Measurements from ENCODE around the gene CACFD1. TPM values are rescaled to one million over a fixed set of nuclear protein-coding genes. Genes with fewer than 3 reads are reported as not detected.

The CACFD1 gene
- total RNA-seq, 1 experiment from 2014 or later = 22.5 TPM

GRCh38 chr9:133493845-133494540, 34.2 kb downstream of the CACFD1 start:
- H3K4me3 Mint-ChIP-seq = no peak overlapping the region
- no peak for DNase-seq (ENCODE audit: low spot score)
- POLR2A ChIA-PET = no interaction called here
- no peak overlapping the region; the same call in 1 of the 2 replicates for H3K27ac Mint-ChIP-seq
- TF ChIP-seq ETV6 (CRISPR knock-in tag; IDR thresholded peaks at IDR 0.05) = no peak
- TF ChIP-seq, protein P1, sequence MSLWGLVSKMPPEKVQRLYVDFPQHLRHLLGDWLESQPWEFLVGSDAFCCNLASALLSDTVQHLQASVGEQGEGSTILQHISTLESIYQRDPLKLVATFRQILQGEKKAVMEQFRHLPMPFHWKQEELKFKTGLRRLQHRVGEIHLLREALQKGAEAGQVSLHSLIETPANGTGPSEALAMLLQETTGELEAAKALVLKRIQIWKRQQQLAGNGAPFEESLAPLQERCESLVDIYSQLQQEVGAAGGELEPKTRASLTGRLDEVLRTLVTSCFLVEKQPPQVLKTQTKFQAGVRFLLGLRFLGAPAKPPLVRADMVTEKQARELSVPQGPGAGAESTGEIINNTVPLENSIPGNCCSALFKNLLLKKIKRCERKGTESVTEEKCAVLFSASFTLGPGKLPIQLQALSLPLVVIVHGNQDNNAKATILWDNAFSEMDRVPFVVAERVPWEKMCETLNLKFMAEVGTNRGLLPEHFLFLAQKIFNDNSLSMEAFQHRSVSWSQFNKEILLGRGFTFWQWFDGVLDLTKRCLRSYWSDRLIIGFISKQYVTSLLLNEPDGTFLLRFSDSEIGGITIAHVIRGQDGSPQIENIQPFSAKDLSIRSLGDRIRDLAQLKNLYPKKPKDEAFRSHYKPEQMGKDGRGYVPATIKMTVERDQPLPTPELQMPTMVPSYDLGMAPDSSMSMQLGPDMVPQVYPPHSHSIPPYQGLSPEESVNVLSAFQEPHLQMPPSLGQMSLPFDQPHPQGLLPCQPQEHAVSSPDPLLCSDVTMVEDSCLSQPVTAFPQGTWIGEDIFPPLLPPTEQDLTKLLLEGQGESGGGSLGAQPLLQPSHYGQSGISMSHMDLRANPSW (CRISPR knock-in tag; conservative IDR thresholded peaks at IDR 0.05; ENCODE audit: low read depth) = no peak
- no peak for TF ChIP-seq NR3C1 (CRISPR knock-in tag; conservative IDR thresholded peaks at IDR 0.05; ENCODE audit: low read depth)
- TF ChIP-seq ZNF671 (CRISPR knock-in tag; IDR thresholded peaks at IDR 0.05) = no peak
- TF ChIP-seq SOX15 (CRISPR knock-in tag; IDR thresholded peaks at IDR 0.05) = no peak
- TF ChIP-seq EMX1 (CRISPR knock-in tag; IDR thresholded peaks at IDR 0.05) = no peak
- TF ChIP-seq ZNF396 (CRISPR knock-in tag; IDR thresholded peaks at IDR 0.05; ENCODE audit: borderline replicate concordance) = no peak
- TF ChIP-seq IRF1 (CRISPR knock-in tag; IDR thresholded peaks at IDR 0.05) = no peak
- TF ChIP-seq NR1H2 (CRISPR knock-in tag; IDR thresholded peaks at IDR 0.05) = no peak
- no peak for TF ChIP-seq IRF2 (CRISPR knock-in tag; IDR thresholded peaks at IDR 0.05; ENCODE audit: borderline replicate concordance, low read depth)
- no peak for TF ChIP-seq ZNF121 (CRISPR knock-in tag; IDR thresholded peaks at IDR 0.05)
- no peak for TF ChIP-seq TCF7 (CRISPR knock-in tag; IDR thresholded peaks at IDR 0.05; ENCODE audit: low read depth)
- TF ChIP-seq, protein P2, sequence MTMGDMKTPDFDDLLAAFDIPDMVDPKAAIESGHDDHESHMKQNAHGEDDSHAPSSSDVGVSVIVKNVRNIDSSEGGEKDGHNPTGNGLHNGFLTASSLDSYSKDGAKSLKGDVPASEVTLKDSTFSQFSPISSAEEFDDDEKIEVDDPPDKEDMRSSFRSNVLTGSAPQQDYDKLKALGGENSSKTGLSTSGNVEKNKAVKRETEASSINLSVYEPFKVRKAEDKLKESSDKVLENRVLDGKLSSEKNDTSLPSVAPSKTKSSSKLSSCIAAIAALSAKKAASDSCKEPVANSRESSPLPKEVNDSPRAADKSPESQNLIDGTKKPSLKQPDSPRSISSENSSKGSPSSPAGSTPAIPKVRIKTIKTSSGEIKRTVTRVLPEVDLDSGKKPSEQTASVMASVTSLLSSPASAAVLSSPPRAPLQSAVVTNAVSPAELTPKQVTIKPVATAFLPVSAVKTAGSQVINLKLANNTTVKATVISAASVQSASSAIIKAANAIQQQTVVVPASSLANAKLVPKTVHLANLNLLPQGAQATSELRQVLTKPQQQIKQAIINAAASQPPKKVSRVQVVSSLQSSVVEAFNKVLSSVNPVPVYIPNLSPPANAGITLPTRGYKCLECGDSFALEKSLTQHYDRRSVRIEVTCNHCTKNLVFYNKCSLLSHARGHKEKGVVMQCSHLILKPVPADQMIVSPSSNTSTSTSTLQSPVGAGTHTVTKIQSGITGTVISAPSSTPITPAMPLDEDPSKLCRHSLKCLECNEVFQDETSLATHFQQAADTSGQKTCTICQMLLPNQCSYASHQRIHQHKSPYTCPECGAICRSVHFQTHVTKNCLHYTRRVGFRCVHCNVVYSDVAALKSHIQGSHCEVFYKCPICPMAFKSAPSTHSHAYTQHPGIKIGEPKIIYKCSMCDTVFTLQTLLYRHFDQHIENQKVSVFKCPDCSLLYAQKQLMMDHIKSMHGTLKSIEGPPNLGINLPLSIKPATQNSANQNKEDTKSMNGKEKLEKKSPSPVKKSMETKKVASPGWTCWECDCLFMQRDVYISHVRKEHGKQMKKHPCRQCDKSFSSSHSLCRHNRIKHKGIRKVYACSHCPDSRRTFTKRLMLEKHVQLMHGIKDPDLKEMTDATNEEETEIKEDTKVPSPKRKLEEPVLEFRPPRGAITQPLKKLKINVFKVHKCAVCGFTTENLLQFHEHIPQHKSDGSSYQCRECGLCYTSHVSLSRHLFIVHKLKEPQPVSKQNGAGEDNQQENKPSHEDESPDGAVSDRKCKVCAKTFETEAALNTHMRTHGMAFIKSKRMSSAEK (CRISPR knock-in tag; IDR thresholded peaks at IDR 0.05; ENCODE audit: borderline replicate concordance) = no peak
- no peak for TF ChIP-seq ZNF512 (CRISPR knock-in tag; IDR thresholded peaks at IDR 0.05; ENCODE audit: borderline replicate concordance)
- no peak for TF ChIP-seq ZNF423 (CRISPR knock-in tag; IDR thresholded peaks at IDR 0.05)
- no peak for TF ChIP-seq MAX (CRISPR knock-in tag; IDR thresholded peaks at IDR 0.05)
- TF ChIP-seq MLX (CRISPR knock-in tag; IDR thresholded peaks at IDR 0.05) = no peak
- ATAC-seq = no peak
- H3K36me3 Mint-ChIP-seq = no peaks in the 10 kb centered on the region
- H3K9me3 Mint-ChIP-seq = peaks cover 6% of the 10 kb centered on the region
- H3K4me1 Mint-ChIP-seq = no peaks in the 10 kb centered on the region
- CTCF ChIA-PET = interaction anchor here (0.8 to 1.3 kb wide), 2 partner anchors 9 to 15 kb away, joined by 4 read pairs; no protein-coding TSS in a partner anchor
- no peaks in the 10 kb centered on the region for H3K27me3 Mint-ChIP-seq (ENCODE audit: low read depth)

All from WTC11 (cell line).